Suppressor macrophage treated with lipopolysaccharide for 1 hour (primary cell): ENCODE results near the gene FRMPD3.
"Not testable (repeated sequence)": the region's sequence is repeated elsewhere in the genome, so short reads cannot be mapped to it uniquely, and the experiment has no call there.

ENCODE experiments used
- DNase-seq, 3 donors: peaks; one replicate each; pipeline ENCODE4 v3.0.0-alpha.2; 2020 to 2022

FRMPD3 gene

DNA sequence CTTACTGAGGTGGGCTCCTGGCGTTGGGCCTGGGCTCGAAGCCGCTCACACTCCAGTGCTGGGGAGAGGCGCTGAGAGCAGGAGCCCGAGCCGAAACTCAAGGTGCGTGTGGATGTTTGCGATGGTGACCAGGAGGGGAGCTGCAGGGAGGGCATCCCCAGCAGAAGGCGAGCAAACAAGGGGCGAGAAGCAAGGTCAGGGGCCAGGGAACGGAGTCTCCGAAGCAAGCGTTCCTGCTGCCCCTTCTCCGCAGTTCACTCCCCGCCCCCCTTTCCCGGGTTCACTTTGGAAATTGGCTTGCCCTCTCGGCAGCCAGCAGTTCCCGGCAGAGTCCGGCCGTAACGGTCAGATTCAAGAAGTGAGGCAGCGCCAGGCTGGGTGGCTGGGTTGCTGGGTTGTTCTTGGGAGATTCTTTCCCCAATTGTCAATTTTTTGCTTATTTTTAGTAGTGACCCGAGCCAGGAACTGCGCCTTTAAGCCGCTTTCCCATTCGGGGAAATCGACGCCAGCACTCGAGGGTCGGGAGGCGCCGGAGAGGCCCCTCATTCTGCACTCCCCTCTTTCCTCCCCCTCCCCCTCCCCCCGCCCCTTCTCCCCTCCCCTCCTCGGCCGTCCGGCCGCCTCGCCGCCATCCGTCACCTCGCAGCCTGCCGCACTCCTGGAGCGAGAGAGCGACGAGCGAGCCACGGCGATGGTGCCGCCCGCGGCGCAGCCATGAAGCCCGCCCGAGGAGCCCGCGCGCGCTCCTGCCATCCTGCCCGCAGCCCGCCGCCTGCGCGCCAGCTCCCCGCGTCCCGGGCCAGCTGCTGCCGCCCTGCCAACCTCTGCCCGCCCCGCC lies at the start of gene FRMPD3:
Gene FRMPD3 (plus strand): TSS at position 655 of the 838 bp plus-strand sequence. CDS start 76,937 bp downstream, outside the sequence.
- DNase-seq: no peak

DNA sequence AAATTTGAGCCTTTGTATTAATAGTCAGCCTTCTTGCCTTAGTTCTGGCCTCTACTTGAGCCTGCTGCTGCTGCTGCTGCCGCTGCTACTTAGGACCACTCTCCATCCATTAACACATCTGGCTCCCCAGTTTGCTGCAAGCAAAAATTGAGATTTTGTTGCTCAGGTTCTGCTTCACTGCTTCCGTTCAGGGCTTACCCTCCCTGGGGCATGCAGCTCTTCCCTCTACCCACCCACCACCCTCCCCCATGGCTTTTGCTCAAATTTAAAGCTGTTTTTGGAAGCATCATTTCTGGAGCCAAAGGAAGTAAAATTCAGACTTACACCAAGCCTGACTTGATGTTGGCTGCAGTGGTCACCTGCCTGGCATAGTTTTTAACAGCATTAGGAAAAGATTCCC lies 28.9 kb upstream of the FRMPD3 start:
- DNase-seq: no peak

- no peak for DNase-seq
Observed at GRCh38 chrX:107421337-107421861, 28.1 kb upstream of the FRMPD3 start.

- peak; percentile 43 to 51 (median 49) for DNase-seq
Observed at GRCh38 chrX:107429090-107429489, 20.4 kb upstream of the FRMPD3 start.

- no peak for DNase-seq
Observed at GRCh38 chrX:107440187-107440586, 9.3 kb upstream of the FRMPD3 start.

DNA sequence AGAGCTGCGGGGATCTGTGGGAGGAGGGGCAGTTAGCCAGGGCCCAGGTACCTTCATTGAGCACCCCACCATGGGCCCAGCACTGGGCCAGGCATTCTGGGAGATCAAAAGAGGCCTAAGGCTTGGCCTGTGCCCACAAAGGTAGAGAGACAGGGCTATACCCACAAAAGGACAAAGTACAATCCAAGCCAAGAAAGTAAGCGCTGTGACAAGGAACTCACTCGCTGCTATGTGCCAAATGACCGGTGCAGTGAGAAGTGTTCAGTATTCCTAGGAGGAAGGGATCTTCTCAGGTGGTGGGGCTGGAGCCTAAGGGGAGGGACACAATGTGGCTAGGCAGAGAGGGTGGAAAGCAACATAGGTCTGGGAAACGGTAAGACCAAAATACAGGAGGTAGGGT lies 8.8 kb upstream of the FRMPD3 start:
- DNase-seq: no peak

DNA sequence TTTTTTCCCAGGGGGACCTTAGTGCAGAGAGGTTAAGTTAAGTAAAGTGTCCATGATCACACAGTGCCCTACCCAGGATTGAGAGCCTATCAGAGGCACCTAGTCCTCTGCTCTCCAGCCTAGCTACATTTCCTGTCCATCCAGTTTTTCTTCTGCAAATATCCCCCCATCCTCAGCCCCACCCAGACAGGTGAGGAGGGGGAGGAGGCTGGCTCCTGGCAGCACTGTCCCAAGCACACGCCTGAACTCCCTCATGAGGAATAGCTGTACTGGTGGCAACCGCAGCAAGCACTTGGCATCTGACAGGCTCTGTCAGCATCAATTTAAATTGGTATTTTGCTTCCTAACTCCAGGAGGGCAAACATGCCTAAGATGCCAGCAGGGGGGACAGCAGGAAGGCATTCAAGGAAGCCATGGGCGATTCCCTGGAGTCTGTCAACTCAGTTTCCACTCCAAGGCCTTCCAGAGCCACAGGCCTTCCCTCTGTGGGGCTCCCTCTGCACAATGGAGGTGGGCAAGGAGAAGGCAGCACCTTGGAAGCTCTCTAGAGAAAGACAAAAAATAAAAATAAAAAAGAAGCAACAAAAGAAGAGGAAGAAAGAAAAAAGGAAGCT lies 6.4 kb upstream of the FRMPD3 start:
- DNase-seq: no peak

DNA sequence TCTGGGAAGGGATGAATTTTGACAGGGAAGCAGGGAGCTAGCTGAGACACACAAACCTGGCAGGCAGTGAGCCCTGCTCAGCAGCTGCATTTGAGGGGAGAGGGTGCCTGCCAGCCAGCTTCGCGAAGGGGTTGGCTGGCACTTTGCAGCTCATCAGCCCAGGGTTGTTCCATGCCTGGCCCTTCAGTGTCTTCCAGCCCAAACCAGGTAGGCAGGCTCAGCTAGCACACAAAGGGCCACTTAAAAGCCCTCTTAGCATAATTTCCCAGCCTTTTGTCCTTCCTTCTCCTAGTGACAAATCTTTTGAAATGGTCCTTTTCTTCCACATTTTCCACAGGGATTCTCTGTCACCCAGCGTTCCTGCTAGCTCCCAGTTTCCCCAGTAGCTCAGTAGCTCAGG lies 4.3 kb upstream of the FRMPD3 start:
- DNase-seq: no peak

GRCh38 chrX:107445631-107446030 lies 3.8 kb upstream of the FRMPD3 start:
- DNase-seq: no peak

- no peak for DNase-seq
Observed at GRCh38 chrX:107447642-107448041, 1.8 kb upstream of the FRMPD3 start.

DNA sequence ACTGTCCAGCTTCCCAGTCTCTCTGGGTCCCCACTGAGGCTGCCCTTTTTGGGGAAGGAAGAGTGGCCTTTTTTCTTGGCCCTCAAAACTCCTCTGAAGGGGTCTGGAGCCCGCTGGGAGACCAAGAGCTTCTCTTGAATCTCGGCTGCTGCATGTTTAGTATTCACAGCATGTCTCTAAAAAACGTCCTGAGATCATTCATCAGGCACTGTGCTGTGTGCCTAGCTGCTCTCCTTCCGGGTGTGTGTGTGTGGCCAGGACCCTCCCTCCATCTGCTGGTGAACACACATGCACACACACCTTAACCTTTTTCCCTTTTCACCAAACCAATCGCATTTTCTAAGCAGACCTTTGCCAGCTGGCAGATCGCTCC lies 841 bp upstream of the FRMPD3 start:
- no peak for DNase-seq

DNA sequence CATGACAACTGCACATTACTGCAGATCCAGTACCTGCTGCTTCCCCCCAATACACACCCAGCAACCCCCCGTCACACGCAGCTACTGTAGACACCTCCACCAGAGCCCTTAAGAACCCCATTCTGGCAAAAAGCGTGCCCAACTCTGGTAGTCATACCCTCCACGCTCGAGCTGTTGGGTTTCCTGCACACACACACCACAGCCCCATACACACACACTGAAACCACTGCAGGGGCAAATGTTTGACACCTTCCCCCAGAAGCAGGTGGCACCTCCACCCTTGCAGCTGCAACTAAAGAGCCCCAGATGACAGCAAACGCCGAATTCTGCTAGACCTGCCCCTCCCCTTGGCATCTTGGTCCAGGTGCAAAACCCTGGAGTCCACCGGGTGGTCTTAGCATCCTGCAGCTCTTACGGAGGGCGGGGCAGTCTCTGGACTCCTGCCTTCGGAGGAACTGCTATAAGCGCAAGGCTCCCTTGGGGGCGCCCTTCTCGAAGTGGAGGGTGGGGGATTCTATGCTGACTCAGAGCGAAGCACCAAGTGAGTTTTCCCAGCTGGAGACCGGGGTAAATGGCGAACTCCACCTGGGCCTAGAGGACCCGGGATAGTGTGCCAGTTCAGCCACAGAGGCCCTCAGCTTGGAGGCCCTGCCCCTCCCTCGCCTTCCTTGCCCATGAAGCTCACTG lies 1.5 kb downstream of the FRMPD3 start:
- DNase-seq: peak in 1 of 3 donors; percentile 7

DNA sequence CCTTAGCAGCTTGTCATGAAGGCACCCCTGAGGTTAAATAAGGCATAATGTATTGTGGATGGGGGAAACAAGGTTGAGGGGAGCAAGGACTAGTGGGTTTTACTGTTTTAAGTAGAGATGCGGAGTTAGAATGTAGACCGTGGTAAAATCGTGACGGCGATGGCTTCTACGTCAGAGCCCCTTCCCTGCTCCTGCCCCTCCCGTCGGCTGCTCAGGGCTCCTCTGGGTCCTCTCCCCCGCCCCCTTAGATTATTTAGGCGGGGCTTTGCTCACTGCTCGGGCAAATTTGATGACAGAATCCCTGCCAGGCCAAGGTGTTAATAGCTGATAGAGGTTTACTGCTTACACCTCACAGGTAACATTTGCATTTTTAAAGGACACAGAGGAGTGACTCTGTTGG lies 2.3 kb downstream of the FRMPD3 start:
- no peak for DNase-seq

- DNase-seq: no peak
Observed at GRCh38 chrX:107452581-107452980, 3.1 kb downstream of the FRMPD3 start.

- DNase-seq: no peak
Observed at GRCh38 chrX:107454302-107454701, 4.8 kb downstream of the FRMPD3 start.

GRCh38 chrX:107457289-107457688 lies 7.8 kb downstream of the FRMPD3 start:
- DNase-seq: no peak

GRCh38 chrX:107465932-107466620 lies 16.6 kb downstream of the FRMPD3 start:
- DNase-seq: no peak

DNA sequence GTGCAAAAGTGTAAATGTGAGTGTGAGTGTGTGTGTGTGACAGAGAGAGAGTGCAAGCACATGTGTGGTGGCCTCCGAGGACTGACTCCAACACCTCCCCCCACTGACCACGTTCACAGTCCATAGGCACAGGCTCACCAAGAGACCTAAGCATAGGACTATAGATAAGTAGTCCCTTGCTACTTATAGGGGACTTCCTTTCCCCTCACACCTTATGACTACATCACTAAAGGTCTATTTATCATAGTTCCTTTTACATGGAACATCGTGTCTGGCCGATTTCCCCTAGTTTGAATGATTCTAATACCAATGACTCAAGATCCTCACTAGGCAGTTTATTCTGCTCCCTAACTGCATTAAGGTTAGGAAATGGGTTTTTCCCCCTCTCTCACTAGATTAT lies 17.8 kb downstream of the FRMPD3 start:
- no peak for DNase-seq

- no peak for DNase-seq
Observed at GRCh38 chrX:107470198-107470597, 20.7 kb downstream of the FRMPD3 start.

GRCh38 chrX:107470971-107471370 lies 21.5 kb downstream of the FRMPD3 start:
- no peak for DNase-seq

GRCh38 chrX:107471420-107471819 lies 22.0 kb downstream of the FRMPD3 start:
- not testable (repeated sequence) for DNase-seq

DNA sequence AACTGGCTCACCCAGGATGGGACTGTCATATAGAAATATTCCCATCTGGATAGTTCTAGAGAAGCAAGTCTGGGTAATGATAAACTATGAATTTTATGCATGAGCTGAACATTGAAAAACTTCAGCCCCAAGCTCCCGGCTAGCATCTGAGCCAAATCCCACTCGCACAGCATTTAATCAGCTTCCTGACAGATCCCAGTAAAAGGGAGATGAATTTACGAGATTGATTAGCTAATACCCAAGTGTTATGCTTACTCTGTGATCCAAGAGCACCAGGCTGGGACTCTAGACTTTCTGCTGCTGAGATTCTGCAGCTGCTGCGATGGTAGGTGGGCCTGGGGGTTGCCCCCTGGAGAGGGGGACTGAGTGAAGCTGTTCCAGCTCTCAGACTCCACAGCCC lies 28.0 kb downstream of the FRMPD3 start:
- no peak for DNase-seq

DNA sequence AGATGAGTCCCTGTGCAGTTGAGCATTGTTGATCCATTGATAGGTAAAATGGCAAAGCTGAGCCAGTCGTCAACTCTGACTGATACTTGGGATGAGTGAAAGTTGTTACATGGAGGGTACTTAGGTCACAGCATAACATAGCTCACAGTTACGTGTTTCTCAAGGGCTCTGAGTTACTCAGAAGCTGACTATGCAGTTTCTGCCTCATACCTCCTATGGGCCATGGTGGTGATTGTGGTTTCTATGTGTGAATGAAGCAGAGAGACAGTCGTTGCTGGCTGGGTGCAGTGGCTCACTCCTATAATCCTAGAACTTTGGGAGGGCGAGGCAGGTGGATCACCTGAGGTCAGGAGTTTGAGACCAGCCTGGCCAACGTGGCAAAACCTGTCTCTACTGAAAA lies 30.8 kb downstream of the FRMPD3 start:
- no peak for DNase-seq
